HTERT RPE-1 (cell line): ENCODE results near the gene TRIM7.

ENCODE experiments used
- in situ Hi-C: fragments of 300-500 bp; cut with MboI; formaldehyde crosslinking; loops from 4 replicates; pipeline ENCODE4 v1.14.3; 2020; ENCODE audit warnings: low sequenced_read_pairs

Gene TRIM7

GRCh38 chr5:181204826-181205760, at the start of gene TRIM7:
Gene TRIM7, minus strand, starts transcription at chr5:181205196. Its CDS starts 86 bp downstream, at chr5:181205110.
- in situ Hi-C loops: no loop called here

- in situ Hi-C loops: no loop called here
Measured at GRCh38 chr5:181248277-181248676, 43.3 kb upstream of the TRIM7 start.

- in situ Hi-C loops: no loop called here
Measured at GRCh38 chr5:181246276-181247049, 41.5 kb upstream of the TRIM7 start.

GRCh38 chr5:181245427-181246275, 40.7 kb upstream of the TRIM7 start:
- in situ Hi-C loops: no loop called here

GRCh38 chr5:181243564-181244343, 38.8 kb upstream of the TRIM7 start, which contains the start of gene RACK1:
Gene RACK1, minus strand, starts transcription at chr5:181243906. Its CDS starts 106 bp downstream, at chr5:181243800.
- in situ Hi-C loops: no loop called here

- in situ Hi-C loops: no loop called here
Measured at GRCh38 chr5:181243018-181243563, 38.1 kb upstream of the TRIM7 start.

GRCh38 chr5:181242031-181242451, 37.0 kb upstream of the TRIM7 start:
- in situ Hi-C loops: no loop called here

- in situ Hi-C loops: no loop called here
Measured at GRCh38 chr5:181241393-181241975, 36.5 kb upstream of the TRIM7 start.

GRCh38 chr5:181239062-181239663, 34.2 kb upstream of the TRIM7 start:
- in situ Hi-C loops: no loop called here

- in situ Hi-C loops: no loop called here
Measured at GRCh38 chr5:181237729-181238385, 32.9 kb upstream of the TRIM7 start.

- in situ Hi-C loops: no loop called here
Measured at GRCh38 chr5:181236954-181237641, 32.1 kb upstream of the TRIM7 start.

- in situ Hi-C loops: no loop called here
Measured at GRCh38 chr5:181236471-181236870, 31.5 kb upstream of the TRIM7 start.

- in situ Hi-C loops: no loop called here
Measured at GRCh38 chr5:181235689-181236366, 30.8 kb upstream of the TRIM7 start.

- in situ Hi-C loops: no loop called here
Measured at GRCh38 chr5:181235323-181235688, 30.3 kb upstream of the TRIM7 start.

GRCh38 chr5:181234455-181235306, 29.7 kb upstream of the TRIM7 start:
- in situ Hi-C loops: no loop called here

GRCh38 chr5:181233801-181234454, 28.9 kb upstream of the TRIM7 start:
- in situ Hi-C loops: no loop called here
